IPS-20b (cell line): Measurements from ENCODE around the gene ABT1.
"Not testable (repeated sequence)": the region's sequence is repeated elsewhere in the genome, so short reads cannot be mapped to it uniquely, and the experiment has no call there.

ENCODE experiments used
- H3K27ac ChIP-seq: one replicate; pipeline ENCODE4 v1.5.1; 2013; ENCODE audit warnings: low read length
- H3K27me3 ChIP-seq: 2 replicates; pipeline ENCODE4 v1.6.1; 2013; ENCODE audit warnings: mild to moderate bottlenecking, low read length, inconsistent platforms; ENCODE audit not compliant: insufficient read depth
- H3K36me3 ChIP-seq: 2 replicates; pipeline ENCODE4 v1.6.1; 2013; ENCODE audit warnings: low read depth, mild to moderate bottlenecking, inconsistent platforms, low read length, moderate library complexity; ENCODE audit not compliant: insufficient read depth
- H3K4me1 ChIP-seq: 2 replicates; pipeline ENCODE4 v1.6.1; 2013; ENCODE audit warnings: mild to moderate bottlenecking, control low read depth, inconsistent platforms, low read length, moderate library complexity; ENCODE audit not compliant: insufficient read depth
- H3K4me3 ChIP-seq: 2 replicates; pipeline ENCODE4 v1.5.1; 2013; ENCODE audit warnings: mild to moderate bottlenecking, low read length, inconsistent platforms
- H3K9ac ChIP-seq: 2 replicates; pipeline ENCODE4 v1.6.1; 2013; ENCODE audit warnings: low read depth, mild to moderate bottlenecking, inconsistent platforms, low read length, moderate library complexity
- H3K9me3 ChIP-seq: 2 replicates; pipeline ENCODE4 v1.6.1; 2013; ENCODE audit warnings: mild to moderate bottlenecking, low read depth, low read length, inconsistent platforms; ENCODE audit not compliant: insufficient read depth

Gene ABT1

GRCh38 chr6:26596579-26597388, at the start of gene ABT1:
TSS of gene ABT1 (plus strand) at chr6:26596953. CDS start at chr6:26596983, 30 bp downstream.
- H3K27ac ChIP-seq = peak within 1 kb of the TSS; percentile 6

GRCh38 chr6:26547363-26547762, 49.4 kb upstream of the ABT1 start:
- not testable (repeated sequence) for H3K9me3 ChIP-seq, H3K27me3 ChIP-seq, H3K4me1 ChIP-seq, H3K4me3 ChIP-seq, H3K9ac ChIP-seq, H3K27ac ChIP-seq
- peaks cover 33% of the 10 kb centered on the region for H3K36me3 ChIP-seq

More at GRCh38 chr6:26596579-26597388, at the start of gene ABT1:
- peak within 1 kb of the TSS; percentile 93 for H3K9ac ChIP-seq
- H3K9me3 ChIP-seq = no peaks in the 10 kb centered on the region
- H3K27me3 ChIP-seq = peaks cover 18% of the 10 kb centered on the region
- peak within 1 kb of the TSS; percentile 98 for H3K4me3 ChIP-seq
- H3K36me3 ChIP-seq = peaks cover 19% of the 10 kb centered on the region
- H3K4me1 ChIP-seq = peaks cover 5% of the 10 kb centered on the region; the same call in 1 of the 2 replicates

- Histone ChIP-seq H3K4me3 (peak overlapping the region; percentile 80), H3K9me3 (no peaks in the 10 kb centered on the region), H3K27ac (peak overlapping the region; percentile 55), H3K4me1 (0 out of 2 replicates have a peak, but pooled peaks cover 3% of the 10 kb centered on the region), H3K36me3 (peaks cover 13% of the 10 kb centered on the region), H3K9ac (peak overlapping the region; percentile 81; the same call in 1 of the 2 replicates), H3K27me3 (no peaks in the 10 kb centered on the region)
Observed at GRCh38 chr6:26550250-26550993, 46.3 kb upstream of the ABT1 start.

GRCh38 chr6:26552205-26552604, 44.5 kb upstream of the ABT1 start:
- Histone ChIP-seq H3K27ac (no peak overlapping the region), H3K4me3 (peak overlapping the region; percentile 91), H3K36me3 (no peaks in the 10 kb centered on the region), H3K9ac (no peak overlapping the region), H3K27me3 (no peaks in the 10 kb centered on the region), H3K9me3 (no peaks in the 10 kb centered on the region), H3K4me1 (0 out of 2 replicates have a peak, but pooled peaks cover 3% of the 10 kb centered on the region)

GRCh38 chr6:26552640-26553188, 44.0 kb upstream of the ABT1 start:
- Histone ChIP-seq H3K27ac (no peak overlapping the region), H3K36me3 (no peaks in the 10 kb centered on the region), H3K4me3 (peak overlapping the region; percentile 91), H3K27me3 (no peaks in the 10 kb centered on the region), H3K9ac (peak overlapping the region; percentile 2; the same call in 1 of the 2 replicates), H3K9me3 (no peaks in the 10 kb centered on the region), H3K4me1 (0 out of 2 replicates have a peak, but pooled peaks cover 3% of the 10 kb centered on the region)

GRCh38 chr6:26553264-26553634, 43.5 kb upstream of the ABT1 start:
- H3K4me1 ChIP-seq = 0 out of 2 replicates have a peak, but pooled peaks cover 3% of the 10 kb centered on the region
- H3K9me3 ChIP-seq = no peaks in the 10 kb centered on the region
- H3K9ac ChIP-seq = peak overlapping the region; percentile 51; the same call in 1 of the 2 replicates
- no peaks in the 10 kb centered on the region for H3K27me3 ChIP-seq
- H3K27ac ChIP-seq = no peak overlapping the region
- H3K36me3 ChIP-seq = no peaks in the 10 kb centered on the region
- H3K4me3 ChIP-seq = peak overlapping the region; percentile 91

- H3K4me1 ChIP-seq = 0 out of 2 replicates have a peak, but pooled peaks cover 3% of the 10 kb centered on the region
- peak overlapping the region; percentile 91 for H3K4me3 ChIP-seq
- no peaks in the 10 kb centered on the region for H3K9me3 ChIP-seq
- H3K27me3 ChIP-seq = no peaks in the 10 kb centered on the region
- peak overlapping the region; percentile 56; the same call in 1 of the 2 replicates for H3K9ac ChIP-seq
- H3K36me3 ChIP-seq = no peaks in the 10 kb centered on the region
- no peak overlapping the region for H3K27ac ChIP-seq
Observed at GRCh38 chr6:26553635-26554446, 42.9 kb upstream of the ABT1 start.

GRCh38 chr6:26554447-26554696, 42.4 kb upstream of the ABT1 start:
- H3K4me1 ChIP-seq = 0 out of 2 replicates have a peak, but pooled peaks cover 3% of the 10 kb centered on the region
- no peaks in the 10 kb centered on the region for H3K9me3 ChIP-seq
- peak overlapping the region; percentile 56; the same call in 1 of the 2 replicates for H3K9ac ChIP-seq
- H3K27ac ChIP-seq = no peak overlapping the region
- H3K4me3 ChIP-seq = peak overlapping the region; percentile 91
- H3K27me3 ChIP-seq = no peaks in the 10 kb centered on the region
- H3K36me3 ChIP-seq = no peaks in the 10 kb centered on the region

GRCh38 chr6:26554697-26555504, 41.9 kb upstream of the ABT1 start:
- no peak overlapping the region for H3K27ac ChIP-seq
- 0 out of 2 replicates have a peak, but pooled peaks cover 3% of the 10 kb centered on the region for H3K4me1 ChIP-seq
- H3K27me3 ChIP-seq = no peaks in the 10 kb centered on the region
- peak overlapping the region; percentile 91 for H3K4me3 ChIP-seq
- no peaks in the 10 kb centered on the region for H3K9me3 ChIP-seq
- peak overlapping the region; percentile 56; the same call in 1 of the 2 replicates for H3K9ac ChIP-seq
- H3K36me3 ChIP-seq = no peaks in the 10 kb centered on the region

GRCh38 chr6:26555505-26556262, 41.1 kb upstream of the ABT1 start:
- Histone ChIP-seq H3K4me3 (peak overlapping the region; percentile 91), H3K9ac (peak overlapping the region; percentile 54; the same call in 1 of the 2 replicates), H3K36me3 (no peaks in the 10 kb centered on the region), H3K27ac (no peak overlapping the region), H3K4me1 (0 out of 2 replicates have a peak, but pooled peaks cover 3% of the 10 kb centered on the region), H3K9me3 (no peaks in the 10 kb centered on the region), H3K27me3 (no peaks in the 10 kb centered on the region)
